Progenitor cell of endocrine pancreas (in vitro differentiated cells): ENCODE results near the gene LYRM2. TPM values are rescaled to one million over a fixed set of nuclear protein-coding genes. Genes with fewer than 3 reads are reported as not detected.

ENCODE experiments used
- DNase-seq: peaks from one replicate; pipeline ENCODE4 v3.0.0; 2021; ENCODE audit warnings: low spot score; ENCODE audit not compliant: unreplicated experiment
- H3K27ac Mint-ChIP-seq: 2 replicates; pipeline ENCODE4 v1.8.0; 2021; ENCODE audit warnings: mild to moderate bottlenecking, moderate library complexity, mixed read lengths
- H3K27me3 Mint-ChIP-seq: 2 replicates; pipeline ENCODE4 v1.8.0; 2021; ENCODE audit warnings: mixed read lengths
- H3K36me3 Mint-ChIP-seq: 2 replicates; pipeline ENCODE4 v1.8.0; 2022; ENCODE audit warnings: mixed read lengths; ENCODE audit not compliant: insufficient read depth
- H3K4me1 Mint-ChIP-seq: 2 replicates; pipeline ENCODE4 v1.8.0; 2021; ENCODE audit warnings: low read depth, mixed read lengths
- H3K4me3 Mint-ChIP-seq: 2 replicates; pipeline ENCODE4 v1.8.0; 2021; ENCODE audit warnings: low read depth, mild to moderate bottlenecking, moderate library complexity, mixed read lengths
- H3K9me3 Mint-ChIP-seq: 2 replicates; pipeline ENCODE4 v1.8.0; 2021; ENCODE audit warnings: low read depth, mixed read lengths
- CTCF ChIP-seq: fragments of 200-600 bp; sonication (generic); IDR thresholded peaks from one replicate; pipeline ENCODE4 v1.5.0; 2021; ENCODE audit warnings: antibody characterized with exemption, mild to moderate bottlenecking; ENCODE audit not compliant: unreplicated experiment
- total RNA-seq: library from RNA; stranded (reverse); gene quantifications from 2 replicates; pipeline ENCODE4 v1.2.1, GENCODE V29; 2021

The LYRM2 gene
- total RNA-seq, 1 donor from 2014 or later, result 46.5 TPM

GRCh38 chr6:89596484-89596883 lies 42.1 kb downstream of the LYRM2 start:
- no peaks in the 10 kb centered on the region for H3K27me3 Mint-ChIP-seq
- peaks cover 1% of the 10 kb centered on the region for H3K36me3 Mint-ChIP-seq

DNA sequence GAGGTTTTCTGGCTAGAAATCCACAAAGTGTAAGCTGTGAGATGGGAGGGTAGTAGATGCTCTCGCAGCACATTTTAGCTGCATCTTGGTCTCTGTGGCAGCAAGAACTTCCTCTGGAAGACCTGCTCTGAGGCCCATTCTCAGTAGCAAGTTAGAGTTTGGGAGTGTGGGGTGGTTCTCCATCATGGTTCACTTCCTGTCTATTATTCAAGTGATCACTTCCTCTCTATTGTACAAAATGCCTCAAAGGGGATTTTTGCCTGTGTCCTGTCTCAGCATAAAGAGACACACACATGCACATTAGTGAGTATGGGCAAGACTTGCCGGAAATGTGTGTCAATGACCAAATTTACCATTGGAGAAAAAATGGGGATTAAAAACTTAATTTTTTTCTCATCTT lies 42.5 kb downstream of the LYRM2 start:
- DNase-seq, result no peak
- H3K4me1 Mint-ChIP-seq, result peaks cover 5% of the 10 kb centered on the region
- no peaks in the 10 kb centered on the region for H3K27me3 Mint-ChIP-seq
- H3K9me3 Mint-ChIP-seq, result no peaks in the 10 kb centered on the region
- no peak overlapping the region for H3K27ac Mint-ChIP-seq
- peaks cover 1% of the 10 kb centered on the region for H3K36me3 Mint-ChIP-seq
- no peak for TF ChIP-seq CTCF
- no peak overlapping the region for H3K4me3 Mint-ChIP-seq

More at GRCh38 chr6:89596484-89596883, 42.1 kb downstream of the LYRM2 start:
- Mint-ChIP-seq H3K27ac (no peak overlapping the region), H3K9me3 (no peaks in the 10 kb centered on the region), H3K4me3 (no peak overlapping the region), H3K4me1 (peaks cover 5% of the 10 kb centered on the region)
- no peak for DNase-seq
- no peak for TF ChIP-seq CTCF

DNA sequence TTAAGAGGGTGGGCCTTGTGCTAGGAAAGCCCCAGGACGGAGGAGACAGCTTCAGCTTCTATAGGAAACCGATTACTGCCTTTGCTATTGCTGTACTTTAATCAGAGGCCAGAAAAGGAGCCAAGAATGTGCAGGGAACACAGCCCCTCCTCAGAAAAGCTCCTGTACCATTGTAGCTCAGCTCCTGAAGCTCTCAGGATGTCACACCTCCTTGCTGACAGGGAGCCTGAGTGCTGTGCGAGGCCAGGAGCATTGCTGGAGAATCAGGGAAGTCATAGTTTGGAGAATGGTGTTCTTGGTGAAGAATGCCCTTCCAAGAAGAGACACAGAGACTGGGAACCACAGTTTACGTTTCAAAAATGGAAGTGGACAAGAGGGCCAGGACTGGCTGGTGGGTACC lies 46.8 kb downstream of the LYRM2 start:
- H3K36me3 Mint-ChIP-seq, result no peaks in the 10 kb centered on the region
- no peak for DNase-seq
- no peaks in the 10 kb centered on the region for H3K27me3 Mint-ChIP-seq
- H3K9me3 Mint-ChIP-seq, result no peaks in the 10 kb centered on the region
- TF ChIP-seq CTCF, result no peak
- no peaks in the 10 kb centered on the region for H3K4me1 Mint-ChIP-seq
- no peak overlapping the region for H3K4me3 Mint-ChIP-seq
- H3K27ac Mint-ChIP-seq, result no peak overlapping the region

- Mint-ChIP-seq H3K4me1 (no peaks in the 10 kb centered on the region), H3K36me3 (no peaks in the 10 kb centered on the region)
These were observed 48.4 kb downstream of the LYRM2 start for GRCh38 chr6:89590133-89590532.

GRCh38 chr6:89589297-89590025 lies 49.1 kb downstream of the LYRM2 start:
- Mint-ChIP-seq H3K27ac (no peak overlapping the region), H3K27me3 (no peaks in the 10 kb centered on the region), H3K4me1 (no peaks in the 10 kb centered on the region), H3K9me3 (no peaks in the 10 kb centered on the region), H3K4me3 (no peak overlapping the region), H3K36me3 (no peaks in the 10 kb centered on the region)
- TF ChIP-seq CTCF, result no peak
- DNase-seq, result no peak

More at GRCh38 chr6:89590133-89590532, 48.4 kb downstream of the LYRM2 start:
- DNase-seq, result no peak
- no peak overlapping the region for H3K27ac Mint-ChIP-seq
- no peaks in the 10 kb centered on the region for H3K9me3 Mint-ChIP-seq
- TF ChIP-seq CTCF, result no peak
- no peak overlapping the region for H3K4me3 Mint-ChIP-seq
- H3K27me3 Mint-ChIP-seq, result no peaks in the 10 kb centered on the region
